DOHH2 (cell line): ENCODE data around the gene GSK3B.

Source experiments
- H3F3A ChIP-seq: fragments of 200-600 bp; sonication (generic), shearing (Covaris generic); 2 replicates; pipeline ENCODE4 v1.6.0; 2016; ENCODE audit warnings: antibody characterized with exemption, mild to moderate bottlenecking; ENCODE audit not compliant: control insufficient read depth, insufficient read depth
- H3K27ac ChIP-seq: fragments of 200-600 bp; sonication (generic); 2 replicates; pipeline ENCODE4 v1.5.1; 2014; ENCODE audit warnings: low read depth, mild to moderate bottlenecking, low read length, moderate library complexity
- H3K27me3 ChIP-seq: fragments of 200-600 bp; sonication (generic); 2 replicates; pipeline ENCODE4 v1.6.1; 2014; ENCODE audit warnings: mild to moderate bottlenecking, low read length, mixed read lengths; ENCODE audit not compliant: control insufficient read depth
- H3K36me3 ChIP-seq: fragments of 200-600 bp; sonication (generic); 2 replicates; pipeline ENCODE4 v1.6.1; 2014; ENCODE audit warnings: mild to moderate bottlenecking, low read length, moderate library complexity, mixed read lengths; ENCODE audit not compliant: control insufficient read depth
- H3K4me1 ChIP-seq: fragments of 200-600 bp; sonication (generic); 2 replicates; pipeline ENCODE4 v1.6.1; 2014; ENCODE audit warnings: mild to moderate bottlenecking, low read length, mixed read lengths; ENCODE audit not compliant: control insufficient read depth
- H3K4me2 ChIP-seq: fragments of 200-600 bp; sonication (generic); 2 replicates; pipeline ENCODE4 v1.6.0; 2014; ENCODE audit warnings: mild to moderate bottlenecking, low read length, moderate library complexity
- H3K4me3 ChIP-seq: fragments of 200-600 bp; sonication (generic); 2 replicates; pipeline ENCODE4 v1.5.1; 2014; ENCODE audit warnings: mild to moderate bottlenecking, low read length, mixed read lengths
- H3K79me2 ChIP-seq: fragments of 200-600 bp; sonication (generic); 2 replicates; pipeline ENCODE4 v1.6.1; 2014; ENCODE audit warnings: mild to moderate bottlenecking, low read length, mixed read lengths; ENCODE audit not compliant: control insufficient read depth
- H3K9me2 ChIP-seq: fragments of 200-600 bp; sonication (generic); replicated peaks from 2 replicates; pipeline ENCODE4 v1.6.1; 2014; ENCODE audit warnings: mild to moderate bottlenecking, low read length, mixed read lengths; ENCODE audit not compliant: control insufficient read depth
- H3K9me3 ChIP-seq: fragments of 200-600 bp; sonication (generic); 2 replicates; pipeline ENCODE4 v1.6.1; 2014; ENCODE audit warnings: antibody characterized with exemption, low read length, mixed read lengths; ENCODE audit not compliant: control insufficient read depth, insufficient read depth
- H4K20me1 ChIP-seq: fragments of 200-600 bp; sonication (generic); 2 replicates; pipeline ENCODE4 v1.6.0; 2014; ENCODE audit warnings: low read depth, mild to moderate bottlenecking, antibody characterized with exemption, low read length, moderate library complexity; ENCODE audit not compliant: control insufficient read depth, insufficient read depth
- EZH2phosphoT487 ChIP-seq: fragments of 200-600 bp; sonication (generic); IDR thresholded peaks from 2 replicates; pipeline ENCODE4 v1.6.1; 2017; ENCODE audit warnings: borderline replicate concordance, mild to moderate bottlenecking, antibody characterized with exemption, low read length, moderate library complexity, mixed read lengths
- TF ChIP-seq, protein P1 (sequence below): fragments of 200-600 bp; sonication (generic); IDR thresholded peaks from one replicate; pipeline ENCODE4 v1.5.1; 2014; ENCODE audit warnings: antibody characterized with exemption, mild to moderate bottlenecking, low read depth, low read length; ENCODE audit not compliant: poor library complexity, severe bottlenecking

Gene GSK3B

DNA sequence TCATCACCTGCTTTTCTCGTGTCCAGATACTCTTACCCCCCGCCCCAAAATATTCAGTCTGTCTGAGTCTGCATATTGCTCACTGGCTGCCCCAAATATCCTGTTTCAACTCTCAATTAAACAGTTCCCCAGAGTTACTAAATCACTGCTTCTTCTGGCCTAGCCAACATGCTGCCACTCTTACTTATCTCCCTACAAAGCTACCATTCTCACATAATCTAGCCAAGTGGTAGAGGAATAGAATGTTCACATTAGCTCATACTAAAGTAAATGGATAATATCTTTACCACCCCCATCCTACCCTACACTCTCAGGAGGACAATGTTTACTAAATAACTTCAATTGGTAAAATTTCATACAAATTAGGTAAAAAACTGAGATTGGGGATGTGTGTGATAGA lies 234.5 kb downstream of the GSK3B start:
- no peaks in the 10 kb centered on the region for H4K20me1 ChIP-seq
- H3K9me2 ChIP-seq = no peaks in the 10 kb centered on the region
- H3K9me3 ChIP-seq = peaks cover 3% of the 10 kb centered on the region; the same call in 1 of the 2 replicates
- H3K27ac ChIP-seq = no peak overlapping the region
- no peaks in the 10 kb centered on the region for H3K79me2 ChIP-seq
- TF ChIP-seq EZH2phosphoT487 = no peak
- TF ChIP-seq, protein P1, sequence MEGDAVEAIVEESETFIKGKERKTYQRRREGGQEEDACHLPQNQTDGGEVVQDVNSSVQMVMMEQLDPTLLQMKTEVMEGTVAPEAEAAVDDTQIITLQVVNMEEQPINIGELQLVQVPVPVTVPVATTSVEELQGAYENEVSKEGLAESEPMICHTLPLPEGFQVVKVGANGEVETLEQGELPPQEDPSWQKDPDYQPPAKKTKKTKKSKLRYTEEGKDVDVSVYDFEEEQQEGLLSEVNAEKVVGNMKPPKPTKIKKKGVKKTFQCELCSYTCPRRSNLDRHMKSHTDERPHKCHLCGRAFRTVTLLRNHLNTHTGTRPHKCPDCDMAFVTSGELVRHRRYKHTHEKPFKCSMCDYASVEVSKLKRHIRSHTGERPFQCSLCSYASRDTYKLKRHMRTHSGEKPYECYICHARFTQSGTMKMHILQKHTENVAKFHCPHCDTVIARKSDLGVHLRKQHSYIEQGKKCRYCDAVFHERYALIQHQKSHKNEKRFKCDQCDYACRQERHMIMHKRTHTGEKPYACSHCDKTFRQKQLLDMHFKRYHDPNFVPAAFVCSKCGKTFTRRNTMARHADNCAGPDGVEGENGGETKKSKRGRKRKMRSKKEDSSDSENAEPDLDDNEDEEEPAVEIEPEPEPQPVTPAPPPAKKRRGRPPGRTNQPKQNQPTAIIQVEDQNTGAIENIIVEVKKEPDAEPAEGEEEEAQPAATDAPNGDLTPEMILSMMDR = no peak
- no peak overlapping the region for H3K4me3 ChIP-seq
- no peaks in the 10 kb centered on the region for H3F3A ChIP-seq
- peaks cover 46% of the 10 kb centered on the region for H3K36me3 ChIP-seq
- no peaks in the 10 kb centered on the region for H3K27me3 ChIP-seq
- no peaks in the 10 kb centered on the region for H3K4me1 ChIP-seq
- H3K4me2 ChIP-seq = no peak overlapping the region

DNA sequence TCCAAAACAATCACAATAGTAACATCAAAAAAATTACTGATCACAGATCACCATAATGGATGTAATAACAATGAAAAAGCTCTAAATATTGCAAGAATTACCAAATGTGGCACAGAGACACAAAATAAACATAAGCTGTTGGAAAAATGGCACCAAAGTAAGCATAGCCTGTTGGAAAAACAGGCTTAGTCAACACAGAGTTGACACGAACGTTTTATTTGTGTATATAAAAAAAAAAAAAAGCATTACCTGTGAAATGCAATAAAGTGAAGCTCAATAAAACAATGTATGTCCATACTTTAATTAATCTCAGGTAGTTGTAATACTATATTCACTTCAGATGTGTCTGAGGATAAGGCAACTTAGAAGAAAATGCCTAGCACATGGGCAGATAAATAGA lies 235.3 kb downstream of the GSK3B start:
- Histone ChIP-seq H3K4me1 (no peaks in the 10 kb centered on the region), H3K9me2 (no peaks in the 10 kb centered on the region), H4K20me1 (no peaks in the 10 kb centered on the region), H3K27ac (no peak overlapping the region), H3K27me3 (no peaks in the 10 kb centered on the region), H3K4me2 (no peak overlapping the region), H3K9me3 (peaks cover 3% of the 10 kb centered on the region; the same call in 1 of the 2 replicates), H3K79me2 (no peaks in the 10 kb centered on the region), H3F3A (no peaks in the 10 kb centered on the region), H3K4me3 (no peak overlapping the region), H3K36me3 (peaks cover 46% of the 10 kb centered on the region)
- TF ChIP-seq EZH2phosphoT487 = no peak
- TF ChIP-seq, protein P1 = no peak

DNA sequence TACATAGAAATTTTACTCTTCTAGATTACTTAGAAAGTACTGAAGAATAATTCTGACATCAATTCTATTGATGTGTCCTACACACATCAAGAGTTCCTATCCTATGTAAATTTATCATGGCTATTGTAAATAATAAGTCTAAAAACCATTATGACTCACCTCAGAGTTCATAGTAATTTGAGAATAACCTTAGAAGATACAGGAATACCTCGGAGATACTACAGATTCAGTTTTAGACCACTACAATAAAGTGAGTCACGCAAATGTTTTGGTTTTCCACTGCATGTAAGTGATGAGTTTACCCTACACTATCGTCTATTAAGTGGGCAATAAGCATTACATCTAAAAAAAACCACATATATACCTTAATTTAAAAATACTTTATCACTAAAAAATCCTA lies 237.6 kb downstream of the GSK3B start:
- no peaks in the 10 kb centered on the region for H4K20me1 ChIP-seq
- no peaks in the 10 kb centered on the region for H3K9me2 ChIP-seq
- TF ChIP-seq, protein P1 = no peak
- no peak for TF ChIP-seq EZH2phosphoT487
- no peak overlapping the region for H3K27ac ChIP-seq
- no peaks in the 10 kb centered on the region for H3F3A ChIP-seq
- no peaks in the 10 kb centered on the region for H3K27me3 ChIP-seq
- H3K79me2 ChIP-seq = no peaks in the 10 kb centered on the region
- H3K4me2 ChIP-seq = no peak overlapping the region
- no peaks in the 10 kb centered on the region for H3K4me1 ChIP-seq
- peaks cover 32% of the 10 kb centered on the region for H3K36me3 ChIP-seq
- H3K4me3 ChIP-seq = no peak overlapping the region
- peaks cover 3% of the 10 kb centered on the region; the same call in 1 of the 2 replicates for H3K9me3 ChIP-seq

DNA sequence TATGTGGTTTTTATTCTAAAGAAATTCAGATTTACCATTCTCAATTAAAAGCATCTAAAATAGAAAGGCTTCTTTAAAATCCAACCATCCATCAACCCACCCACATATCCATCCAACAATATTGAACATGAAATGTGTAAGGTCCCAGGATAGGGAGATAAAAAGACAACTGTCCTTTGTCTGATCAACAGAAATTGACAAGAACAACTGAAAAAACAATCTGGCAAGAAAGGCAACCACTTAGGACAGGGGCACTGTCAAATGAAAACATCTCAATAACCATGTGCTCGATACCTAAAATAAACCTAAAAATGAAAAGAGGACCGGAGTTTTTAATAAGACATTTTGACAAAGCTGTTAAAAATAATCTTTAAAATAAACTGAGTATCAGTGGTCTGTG lies 245.1 kb downstream of the GSK3B start:
- H4K20me1 ChIP-seq = no peaks in the 10 kb centered on the region
- no peaks in the 10 kb centered on the region for H3K4me1 ChIP-seq
- H3K36me3 ChIP-seq = no peaks in the 10 kb centered on the region
- H3K4me2 ChIP-seq = no peak overlapping the region
- no peaks in the 10 kb centered on the region for H3F3A ChIP-seq
- H3K9me2 ChIP-seq = no peaks in the 10 kb centered on the region
- H3K27me3 ChIP-seq = no peaks in the 10 kb centered on the region
- no peaks in the 10 kb centered on the region for H3K79me2 ChIP-seq
- TF ChIP-seq, protein P1 = no peak
- TF ChIP-seq EZH2phosphoT487 = no peak
- H3K4me3 ChIP-seq = no peak overlapping the region
- no peak overlapping the region for H3K27ac ChIP-seq
- H3K9me3 ChIP-seq = no peaks in the 10 kb centered on the region
